GM18867 (cell line): Measurements from ENCODE around the gene DPP8.
"Not testable (repeated sequence)": the region's sequence is repeated elsewhere in the genome, so short reads cannot be mapped to it uniquely, and the experiment has no call there.

Experiments
- ATAC-seq: cut with Tn5 transposase; IDR thresholded peaks from one replicate; pipeline ENCODE4 v1.9.1; 2021; ENCODE audit warnings: mild to moderate bottlenecking, moderate library complexity; ENCODE audit not compliant: unreplicated experiment

DPP8 gene

DNA sequence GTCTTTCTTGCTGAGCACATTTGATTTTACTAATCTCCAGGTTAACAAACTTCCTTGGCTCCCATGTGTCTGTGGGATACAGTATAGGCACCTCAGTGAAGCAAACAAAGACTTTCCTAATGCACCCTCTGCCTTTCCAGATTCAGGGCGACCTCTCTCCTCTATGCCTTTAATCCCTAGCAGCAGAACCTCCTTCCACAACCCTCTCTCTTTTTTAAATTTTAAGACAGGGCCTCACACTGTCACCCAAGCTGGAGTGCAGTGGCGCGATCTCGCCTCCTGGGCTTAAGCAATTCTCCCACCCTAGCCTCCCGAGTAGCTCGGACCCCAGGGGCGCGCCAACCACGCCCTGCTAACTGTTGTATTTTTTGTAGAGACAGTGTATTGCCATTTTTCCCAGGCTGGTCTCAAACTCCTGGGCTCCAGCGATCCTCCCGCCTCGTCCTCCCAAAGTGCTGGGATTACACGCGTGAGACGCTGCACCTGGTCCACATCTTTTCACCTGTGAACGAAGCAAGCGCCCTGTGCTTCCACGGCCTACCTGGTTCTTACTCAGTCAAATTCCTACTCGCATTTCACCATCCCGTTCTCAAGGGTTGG, 11.1 kb upstream of the DPP8 start:
- ATAC-seq = no peak

GRCh38 chr15:65525622-65526021, 8.1 kb upstream of the DPP8 start:
- no peak for ATAC-seq

GRCh38 chr15:65524226-65524625, 6.7 kb upstream of the DPP8 start:
- no peak for ATAC-seq

- ATAC-seq = no peak
Observed at GRCh38 chr15:65521350-65521749, 3.9 kb upstream of the DPP8 start.

DNA sequence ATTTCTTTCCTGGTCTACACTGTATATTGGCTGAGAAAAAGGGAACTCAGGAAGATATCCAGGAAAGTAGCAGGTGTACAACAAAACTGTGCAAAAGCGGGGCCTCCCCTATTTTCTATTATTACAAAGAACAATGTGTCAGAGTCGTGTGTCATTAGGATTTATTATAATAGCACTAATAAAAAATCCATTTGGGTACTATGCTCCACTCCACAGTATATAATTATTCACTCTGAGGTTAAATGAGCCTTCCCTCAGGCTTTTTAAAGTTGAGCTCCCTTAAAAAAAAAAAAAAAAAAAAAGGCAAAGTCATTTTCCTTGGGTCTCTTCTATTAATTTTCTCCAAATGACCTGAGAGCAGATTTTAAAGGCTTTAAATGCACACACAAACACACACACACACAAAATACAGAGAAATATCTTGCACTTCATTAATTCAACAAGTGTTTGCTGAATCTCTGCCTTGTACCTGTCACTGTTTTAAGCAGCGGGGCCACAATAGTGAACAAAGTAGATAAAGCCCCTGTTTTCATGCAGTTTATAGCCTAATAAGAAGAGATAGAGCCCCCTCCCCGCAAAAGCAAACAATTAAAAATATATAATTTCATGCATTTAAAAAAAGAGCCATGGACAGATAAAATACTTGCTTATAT, 1.3 kb upstream of the DPP8 start:
- ATAC-seq = no peak

GRCh38 chr15:65517866-65518207, 348 bp upstream of the DPP8 start:
- no peak for ATAC-seq

- ATAC-seq = no peak
Observed at GRCh38 chr15:65512807-65513416, 4.6 kb downstream of the DPP8 start.

DNA sequence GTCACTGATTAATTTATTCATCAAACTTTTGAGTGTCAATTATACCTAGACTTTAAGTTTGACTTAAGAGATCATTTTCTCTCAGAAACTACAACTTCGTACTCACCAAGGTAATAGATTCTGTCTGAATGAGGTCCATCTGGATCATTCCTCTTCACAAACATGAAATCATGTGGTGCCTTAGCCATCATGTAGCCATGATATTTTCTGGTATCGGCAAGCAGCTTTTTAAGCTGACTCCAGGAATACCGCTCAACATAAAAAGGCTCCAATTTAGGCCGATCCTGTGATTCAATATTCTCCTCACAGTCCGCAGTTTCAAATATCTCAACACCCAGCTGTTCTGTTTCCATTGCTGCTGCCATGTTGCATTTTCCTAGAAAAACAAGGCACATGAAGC, 5.3 kb downstream of the DPP8 start:
- no peak for ATAC-seq

DNA sequence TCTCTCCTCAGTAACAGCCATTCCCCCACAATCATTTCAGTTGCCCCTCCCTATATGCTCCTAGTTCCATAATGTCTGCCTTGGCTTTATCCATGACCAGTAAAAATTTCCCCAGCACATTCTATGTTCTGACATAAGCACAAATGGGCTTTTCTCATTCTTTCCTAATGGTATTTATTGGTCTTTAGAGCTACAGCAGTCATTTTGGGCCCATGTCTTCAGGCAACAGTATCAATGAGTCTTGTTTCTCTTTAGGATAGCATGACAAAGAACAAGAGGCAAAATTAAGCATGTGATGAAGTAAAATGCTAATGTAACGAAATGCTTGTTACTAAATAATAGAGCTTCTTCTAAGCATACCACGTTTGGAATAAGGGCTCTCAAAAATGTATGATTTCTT, 8.2 kb downstream of the DPP8 start:
- no peak for ATAC-seq

DNA sequence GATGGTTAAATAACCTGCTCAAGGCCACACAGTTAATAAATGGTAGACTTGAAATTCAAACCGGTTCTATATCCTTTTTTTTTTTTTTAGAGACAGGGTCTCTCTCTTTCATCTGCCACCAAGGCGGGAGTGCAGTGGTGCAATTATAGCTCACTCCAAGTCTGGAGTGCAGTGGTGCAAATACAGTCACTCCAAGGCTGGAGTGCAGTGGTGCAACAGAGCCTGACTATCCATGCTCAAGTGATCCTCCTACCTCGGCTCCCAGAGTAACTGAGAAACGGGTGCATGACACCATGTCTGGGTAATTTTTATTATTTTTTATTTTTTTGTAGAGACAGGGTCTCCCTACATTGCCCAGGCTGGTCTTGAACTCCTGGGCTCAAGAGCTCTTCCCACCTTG, 23.4 kb downstream of the DPP8 start:
- no peak for ATAC-seq

DNA sequence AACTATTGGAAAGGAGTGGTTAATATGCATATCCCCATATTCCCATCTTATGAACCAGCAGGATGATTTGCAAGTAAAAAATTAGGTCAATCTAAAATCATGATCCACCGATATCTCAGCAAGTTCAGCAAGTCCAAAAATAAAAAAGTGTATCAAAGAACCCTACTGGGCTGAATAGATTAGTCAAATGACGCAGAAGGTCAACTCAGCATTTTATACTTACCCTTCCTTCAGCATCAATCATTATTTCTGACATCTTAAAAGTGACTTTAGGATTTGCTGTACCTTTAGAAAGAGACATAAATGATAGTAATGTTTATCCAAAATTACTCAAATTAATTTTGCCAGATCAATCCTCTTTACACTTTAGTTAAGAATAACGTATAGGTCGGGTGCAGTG, 32.6 kb downstream of the DPP8 start:
- no peak for ATAC-seq

DNA sequence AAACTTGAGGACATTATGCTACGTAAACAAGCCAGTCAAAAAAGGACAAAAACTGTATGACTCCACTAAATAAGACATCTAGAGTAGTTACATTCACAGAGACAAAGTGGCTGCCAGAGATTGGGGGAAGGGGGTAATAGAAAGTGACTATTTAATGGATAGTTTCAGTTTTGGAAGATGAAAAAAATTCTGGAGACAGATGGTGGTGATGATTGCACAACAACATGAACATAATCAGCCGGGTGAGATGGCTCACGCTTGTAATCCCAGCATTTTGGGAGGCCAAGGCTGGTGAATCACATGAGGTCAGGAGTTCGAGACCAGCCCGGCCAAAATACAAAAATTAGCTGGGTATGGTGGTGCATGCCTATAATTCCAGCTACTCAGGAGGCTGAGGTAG, 40.6 kb downstream of the DPP8 start:
- no peak for ATAC-seq

DNA sequence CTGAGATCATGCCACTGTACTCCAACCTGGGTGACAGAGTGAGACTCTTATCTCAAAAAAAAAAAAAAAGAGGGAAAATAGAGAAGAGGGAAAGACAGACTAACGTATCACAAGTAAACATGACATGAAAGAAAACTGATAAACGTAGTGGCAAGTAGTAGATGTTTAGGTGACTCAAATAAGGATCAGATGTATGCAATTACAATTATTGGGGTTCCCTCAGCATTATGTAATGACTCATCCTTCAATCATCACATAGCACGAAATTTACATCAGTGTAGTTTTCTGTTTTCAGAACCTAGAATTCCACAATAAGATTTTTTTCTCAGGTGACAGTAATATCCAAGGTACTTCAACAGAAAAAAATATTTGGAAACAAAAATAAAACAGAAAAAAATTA, 46.6 kb downstream of the DPP8 start:
- no peak for ATAC-seq

GRCh38 chr15:65468229-65468909, 49.1 kb downstream of the DPP8 start:
- ATAC-seq = no peak

DNA sequence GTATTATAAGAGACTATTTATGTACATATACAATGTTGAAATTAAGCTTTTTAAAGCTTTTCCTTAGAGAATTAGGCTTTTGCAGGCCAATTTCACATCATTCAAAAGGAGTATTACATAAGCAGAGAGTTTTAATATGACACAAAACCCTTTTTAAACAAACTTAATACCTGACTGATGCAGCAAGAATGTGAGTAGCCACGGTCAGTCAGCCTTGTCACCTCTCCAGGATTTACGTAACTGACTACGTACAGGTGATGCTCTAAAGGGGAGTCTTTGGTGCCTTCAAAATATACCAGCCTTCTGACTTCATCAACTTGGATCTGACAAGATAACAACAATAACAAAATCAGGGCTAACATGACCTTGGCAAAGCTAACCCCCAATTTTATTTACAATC, 50.6 kb downstream of the DPP8 start:
- ATAC-seq = no peak

DNA sequence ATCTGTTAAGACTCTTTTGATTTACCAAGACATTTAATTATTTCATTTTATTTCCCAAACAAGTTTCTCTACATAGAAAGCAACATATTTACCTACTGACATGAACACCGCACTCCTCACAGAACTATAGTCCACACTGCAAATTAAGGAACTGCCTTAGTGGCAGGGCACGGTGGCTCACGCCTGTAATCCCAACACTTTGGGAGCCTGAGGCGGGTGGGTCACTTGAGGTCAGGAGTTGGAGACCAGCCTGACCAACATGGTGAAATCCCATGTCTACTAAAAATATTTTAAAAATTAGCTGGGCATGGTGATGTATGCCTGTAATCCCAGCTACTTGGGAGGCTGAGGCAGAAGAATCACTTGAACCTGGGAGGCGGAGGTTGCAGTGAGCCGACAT, 54.4 kb downstream of the DPP8 start:
- not testable (repeated sequence) for ATAC-seq

DNA sequence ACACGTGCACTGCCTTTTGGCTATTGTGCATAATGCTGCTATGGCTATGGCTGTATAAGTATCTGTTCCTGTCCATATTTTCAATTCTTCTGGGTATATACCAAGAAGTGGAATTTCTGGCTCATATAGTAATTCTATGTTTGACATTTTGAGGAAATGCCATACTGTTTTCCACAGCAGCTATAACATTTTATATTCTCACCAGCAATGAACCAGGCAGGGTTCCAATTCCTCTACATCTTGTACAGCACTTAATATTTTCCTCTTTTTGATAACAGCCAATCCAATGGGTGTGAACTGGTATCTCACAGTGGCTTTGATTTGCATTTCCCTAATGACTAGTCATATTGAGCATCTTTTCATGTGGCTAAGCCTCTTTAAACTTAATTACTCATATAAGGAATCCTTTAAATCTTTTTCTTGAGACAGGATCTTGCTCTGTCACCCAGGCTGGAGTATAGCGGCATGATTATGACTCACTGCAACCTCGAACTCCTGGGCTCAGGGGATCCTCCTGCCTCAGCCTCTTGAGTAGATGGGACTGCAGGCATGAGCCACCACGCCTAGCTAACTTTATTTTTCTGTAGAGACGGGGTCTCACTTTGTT, 56.6 kb downstream of the DPP8 start:
- no peak for ATAC-seq

GRCh38 chr15:65455256-65455655, 62.2 kb downstream of the DPP8 start:
- not testable (repeated sequence) for ATAC-seq

DNA sequence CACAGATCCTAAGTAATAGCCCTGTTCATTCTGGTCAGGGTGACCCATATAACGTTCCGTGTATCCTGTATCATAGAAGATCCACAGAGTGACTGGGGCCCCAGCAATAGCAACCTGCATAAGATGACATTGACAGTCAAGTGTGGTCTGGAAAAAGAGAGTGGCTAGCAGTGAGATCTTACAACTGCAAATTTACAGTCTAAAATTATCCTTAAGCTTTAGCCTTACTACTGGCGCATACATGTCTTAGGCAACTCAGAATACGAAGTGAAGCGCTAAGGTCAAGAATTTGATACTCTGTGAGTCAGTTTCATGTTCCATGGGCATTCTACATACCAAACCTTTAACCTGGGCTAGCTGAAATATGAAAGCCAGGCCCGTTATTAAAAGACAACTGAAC, 65.5 kb downstream of the DPP8 start:
- no peak for ATAC-seq

DNA sequence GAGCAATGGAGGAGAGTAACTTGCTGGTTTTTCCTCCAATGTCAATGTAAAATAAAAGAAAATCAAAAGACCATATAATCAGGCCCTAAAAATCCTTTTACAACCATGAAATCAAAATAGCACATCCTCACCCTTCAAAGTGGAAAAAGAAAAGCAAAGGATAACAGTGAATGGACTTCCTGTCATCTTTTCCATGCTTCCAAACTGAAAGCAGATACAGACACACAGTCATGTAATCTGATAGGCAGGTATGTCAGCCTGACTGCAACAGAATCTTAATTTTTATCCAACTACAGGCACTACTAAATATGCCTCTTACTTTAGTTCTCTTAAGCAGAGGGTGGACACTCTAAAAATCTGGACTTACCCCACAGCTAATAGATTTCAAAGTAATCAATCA, 66.9 kb downstream of the DPP8 start:
- ATAC-seq = no peak

DNA sequence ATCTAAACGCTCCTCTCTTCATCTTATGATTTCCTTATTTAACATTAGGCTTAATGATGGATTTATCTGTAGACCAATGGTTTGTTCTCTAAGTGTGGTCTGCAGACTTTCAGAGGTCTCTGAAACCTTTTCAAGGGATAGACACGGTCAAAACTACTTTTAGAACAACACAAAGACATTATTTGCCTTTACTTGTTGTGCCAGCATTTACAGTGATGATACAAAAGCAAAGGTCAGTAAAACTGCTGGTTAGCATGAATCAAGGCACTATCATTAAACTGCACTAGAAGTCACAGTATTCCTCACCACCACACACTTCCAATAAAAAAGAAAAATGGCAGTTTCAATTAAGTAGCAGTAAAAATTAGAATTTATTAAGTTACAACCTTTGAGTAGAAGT, 70.3 kb downstream of the DPP8 start:
- ATAC-seq = no peak

- ATAC-seq = no peak
Observed at GRCh38 chr15:65434201-65434600, 83.3 kb downstream of the DPP8 start.
